Stimulated activated CD4-positive, alpha-beta T cell treated with anti-CD3 and anti-CD28 coated beads, Interleukin-2, amount 100 ng/mL, for 4 hours (primary cell): ENCODE data around the gene C1QL3.

Source experiments
- DNase-seq: peaks from one replicate; pipeline ENCODE4 v3.0.0-alpha.2; 2020; ENCODE audit warnings: low read depth

The C1QL3 gene

DNA sequence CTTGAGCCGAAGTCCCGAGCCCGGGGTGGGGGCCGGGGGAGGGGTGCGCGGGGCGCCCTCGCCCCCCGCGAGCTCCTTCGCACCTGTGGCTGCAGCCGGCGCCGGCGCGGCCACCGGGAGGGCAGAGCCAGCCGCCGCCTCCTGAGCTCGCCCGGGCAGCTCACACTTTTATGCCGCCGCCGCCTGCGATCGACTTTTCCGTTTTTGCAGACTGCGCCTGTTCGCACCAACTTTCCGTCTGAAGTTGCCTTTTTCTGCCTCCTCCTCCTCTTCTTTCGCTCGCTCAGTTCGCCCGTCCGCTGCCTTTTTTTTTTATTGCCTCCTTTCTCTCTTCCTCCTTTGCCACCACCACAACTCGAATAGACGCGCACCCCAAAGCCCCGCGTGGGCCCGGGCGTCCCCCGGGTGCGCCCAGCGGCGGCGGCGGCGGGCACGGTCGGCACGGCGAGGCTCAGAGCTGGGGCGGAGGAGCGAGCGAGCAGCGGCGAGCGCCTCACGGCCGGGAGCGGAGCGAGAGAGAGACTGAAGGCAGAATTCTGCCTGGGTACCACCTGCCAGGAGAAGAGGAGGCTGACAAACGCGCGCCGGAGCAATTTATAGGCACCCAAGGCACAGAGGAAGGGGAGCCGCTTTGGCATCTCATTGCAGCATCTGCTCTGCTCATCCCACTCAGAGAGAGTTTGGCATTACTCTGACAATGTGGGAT lies at the start of gene C1QL3:
Gene C1QL3, minus strand, starts transcription at position 569 of the 706 bp plus-strand sequence. CDS start 814 bp downstream, outside the sequence.
- no peak for DNase-seq

DNA sequence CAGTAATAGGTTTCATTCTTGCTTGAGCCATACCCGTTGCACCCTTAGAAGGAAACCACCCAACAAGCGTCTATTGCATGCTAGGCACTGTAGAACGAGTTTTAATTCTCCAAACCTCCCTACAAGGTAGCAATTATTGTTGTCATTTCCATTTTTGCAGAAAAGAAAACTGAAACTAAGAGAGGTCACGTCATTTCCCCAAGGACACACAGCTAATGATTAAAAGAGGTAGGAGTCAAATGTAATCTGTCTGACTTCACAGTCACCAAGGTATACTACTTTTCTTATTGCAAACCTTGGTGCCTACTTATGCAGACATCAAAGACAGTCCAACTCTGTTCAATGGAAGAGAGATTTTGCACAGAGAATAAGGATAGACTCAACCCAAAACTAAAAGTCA lies 49.1 kb upstream of the C1QL3 start:
- DNase-seq: no peak

DNA sequence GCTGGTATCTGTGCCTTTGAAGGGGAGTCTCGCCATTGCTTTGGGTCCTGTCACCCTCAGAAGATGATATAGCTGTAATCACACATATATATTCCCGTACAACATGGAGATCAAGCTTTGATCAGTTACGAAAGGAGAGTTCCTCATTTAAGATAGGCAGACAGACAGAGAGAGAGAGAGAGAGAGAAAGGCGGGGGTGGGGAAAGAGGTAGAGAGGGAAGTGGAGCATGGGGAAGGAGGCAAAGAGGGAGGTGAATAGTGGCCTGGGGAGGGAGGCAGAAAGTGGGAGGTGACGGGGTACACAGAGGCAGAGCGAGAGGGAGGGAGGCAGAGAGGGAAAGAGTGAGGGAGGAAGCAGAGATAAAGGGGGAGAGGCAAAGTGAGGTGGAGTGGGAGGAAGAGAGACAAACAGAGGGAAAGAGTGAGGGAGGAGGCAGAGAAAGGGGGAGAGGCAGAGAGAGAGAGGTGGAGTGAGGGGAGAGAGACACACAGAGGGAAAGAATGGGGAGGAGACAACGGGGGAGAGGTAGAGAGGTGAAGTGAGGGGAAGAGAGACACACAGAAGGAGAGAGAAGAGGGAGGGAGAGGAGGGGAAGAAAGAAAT lies 44.6 kb upstream of the C1QL3 start:
- DNase-seq: no peak

DNA sequence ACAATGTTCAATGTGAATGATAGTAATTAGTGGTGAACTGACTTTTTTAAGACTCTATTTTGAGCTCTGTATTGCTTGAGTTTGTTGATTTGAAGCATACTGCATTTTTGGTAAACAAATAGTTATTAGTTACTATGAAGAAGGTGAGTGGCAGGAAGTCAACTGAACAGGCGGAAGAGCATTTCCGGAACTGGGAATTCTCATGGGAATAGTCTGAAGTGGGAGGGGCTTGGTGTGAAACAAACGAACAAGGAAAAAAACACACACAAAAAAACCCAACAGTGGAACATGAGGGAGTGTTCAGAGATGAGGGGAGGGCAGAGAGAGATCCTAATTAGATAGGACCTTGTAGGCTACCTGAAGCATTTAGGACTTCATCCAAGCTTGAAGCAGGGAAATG lies 43.9 kb upstream of the C1QL3 start:
- no peak for DNase-seq

DNA sequence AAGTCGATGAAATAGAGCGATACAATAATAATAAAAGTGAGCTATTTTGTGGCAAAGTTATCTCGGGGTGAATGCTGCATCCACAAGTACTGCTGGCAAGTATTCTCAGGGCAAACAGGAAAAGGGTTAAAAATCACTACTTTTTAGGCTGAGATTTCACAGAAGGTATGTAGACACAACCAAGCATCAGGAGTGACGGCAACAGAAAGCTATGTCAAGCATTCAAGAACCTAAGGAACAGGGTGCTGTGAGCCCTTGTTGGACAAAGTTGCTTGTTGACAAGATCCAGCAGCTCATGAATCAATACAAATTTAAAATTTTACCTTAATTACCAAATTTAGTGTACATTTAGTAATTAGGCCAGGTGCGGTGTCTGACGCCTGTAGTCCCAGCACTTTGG lies 41.2 kb upstream of the C1QL3 start:
- DNase-seq: no peak

DNA sequence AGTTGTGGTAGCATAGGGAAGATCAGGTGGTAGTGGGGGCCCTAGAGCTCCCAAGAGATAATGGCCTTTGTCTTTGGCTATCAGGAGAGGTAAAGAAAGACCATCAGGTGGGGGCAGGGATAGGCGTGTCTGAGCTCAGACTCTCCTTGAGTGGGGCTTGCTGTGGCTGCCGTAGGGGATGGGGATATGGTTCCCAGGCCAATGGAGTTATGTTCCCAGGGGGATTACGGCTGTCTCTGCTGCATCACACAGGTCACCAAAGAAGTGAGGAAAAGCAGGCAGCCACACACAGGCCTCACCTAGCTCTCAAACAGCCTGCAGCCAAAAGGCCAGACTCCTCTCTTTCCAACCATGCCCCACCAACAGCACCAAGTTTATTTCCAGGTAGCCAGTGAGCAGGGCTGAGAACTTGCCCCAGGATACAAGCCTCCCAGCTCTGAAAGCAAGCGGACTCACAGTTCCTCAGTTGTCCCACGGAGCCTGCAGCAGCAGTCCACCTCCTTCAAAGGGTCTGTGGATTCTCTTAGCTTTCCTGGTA lies 37.6 kb upstream of the C1QL3 start:
- DNase-seq: no peak

DNA sequence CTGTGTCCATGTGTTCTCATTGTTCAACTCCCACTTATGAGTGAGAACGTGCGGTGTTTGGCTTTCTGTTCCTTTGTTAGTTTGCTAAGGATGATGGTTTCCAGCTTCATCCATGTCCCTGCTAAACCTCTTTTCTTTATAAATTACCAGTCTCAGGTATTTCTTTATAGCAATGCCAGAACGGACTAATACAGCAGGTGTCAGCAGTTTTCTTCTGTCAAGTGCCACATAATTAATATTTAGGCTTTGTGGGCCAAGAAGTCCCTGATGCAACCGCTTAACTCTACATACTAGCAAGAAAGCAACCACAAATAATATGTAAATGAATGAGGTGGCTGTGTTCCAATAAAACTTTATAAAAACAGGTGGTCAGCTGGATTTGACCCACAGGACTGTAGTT lies 26.3 kb upstream of the C1QL3 start:
- no peak for DNase-seq

DNA sequence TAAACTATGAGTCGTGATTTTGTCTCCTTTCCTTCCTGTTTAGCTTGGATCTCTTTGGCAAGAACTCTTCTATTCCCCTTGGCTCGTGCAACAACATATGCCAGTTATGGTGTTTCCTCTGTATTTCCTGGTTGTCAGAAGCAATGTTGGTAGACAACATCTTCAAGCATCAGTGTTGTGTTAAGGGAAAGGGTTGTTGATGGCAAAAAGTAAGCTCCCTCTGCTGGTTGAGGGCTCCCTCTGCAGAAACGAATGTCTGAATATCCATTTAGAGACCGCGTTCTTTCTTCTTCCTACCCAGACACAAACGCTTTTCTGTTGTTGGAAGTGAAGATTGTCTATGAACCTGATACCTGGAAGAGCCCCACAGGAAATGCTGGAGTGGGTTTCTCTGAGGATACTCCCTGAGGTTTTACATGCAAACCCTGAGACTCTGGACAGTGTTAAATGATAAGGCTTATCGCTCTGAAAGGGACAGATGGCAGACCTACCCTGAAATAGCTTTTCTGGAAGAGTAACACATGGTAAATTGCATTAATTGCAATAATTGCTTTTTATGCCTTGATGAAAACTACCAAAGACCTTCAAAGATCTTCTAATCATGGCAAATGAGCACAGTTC lies 23.5 kb upstream of the C1QL3 start:
- DNase-seq: no peak

DNA sequence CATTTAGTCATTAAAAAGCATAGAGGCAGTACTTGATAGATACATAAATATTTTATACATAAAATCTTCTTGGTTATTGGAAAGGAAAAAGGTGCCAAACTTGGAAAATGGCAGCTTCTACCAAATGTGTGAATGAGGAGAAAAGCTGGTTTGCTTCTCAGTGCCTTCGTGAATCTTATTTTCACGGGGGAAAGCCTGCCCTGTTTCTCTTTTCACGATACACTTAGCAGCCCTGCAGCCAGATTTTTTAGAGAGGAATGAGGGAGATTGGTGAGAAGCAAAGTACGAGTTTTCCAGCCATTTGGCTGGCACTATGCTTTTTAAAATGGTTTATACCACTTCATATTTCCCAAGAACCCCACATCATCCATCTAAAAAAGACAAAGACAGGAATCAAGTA lies 22.9 kb upstream of the C1QL3 start:
- no peak for DNase-seq

DNA sequence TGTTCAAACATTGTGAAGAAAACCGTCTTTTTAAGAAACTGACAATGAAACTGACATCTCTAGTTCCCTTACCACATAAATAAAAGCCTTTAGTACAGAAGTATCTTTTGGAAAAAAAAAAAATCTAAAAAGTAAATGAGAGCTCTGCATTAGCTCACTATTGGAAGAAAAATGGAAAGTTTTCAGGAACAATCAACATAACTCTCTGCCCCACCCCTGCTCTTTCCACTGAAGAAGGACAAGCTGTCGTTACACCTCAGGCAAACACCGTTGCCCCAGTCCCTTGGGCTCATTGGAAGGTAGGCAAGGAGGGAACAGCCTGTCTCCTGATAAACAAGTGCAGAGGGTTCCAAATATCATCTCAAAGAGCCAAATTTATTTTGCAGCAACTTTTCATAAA lies 22.4 kb upstream of the C1QL3 start:
- no peak for DNase-seq

DNA sequence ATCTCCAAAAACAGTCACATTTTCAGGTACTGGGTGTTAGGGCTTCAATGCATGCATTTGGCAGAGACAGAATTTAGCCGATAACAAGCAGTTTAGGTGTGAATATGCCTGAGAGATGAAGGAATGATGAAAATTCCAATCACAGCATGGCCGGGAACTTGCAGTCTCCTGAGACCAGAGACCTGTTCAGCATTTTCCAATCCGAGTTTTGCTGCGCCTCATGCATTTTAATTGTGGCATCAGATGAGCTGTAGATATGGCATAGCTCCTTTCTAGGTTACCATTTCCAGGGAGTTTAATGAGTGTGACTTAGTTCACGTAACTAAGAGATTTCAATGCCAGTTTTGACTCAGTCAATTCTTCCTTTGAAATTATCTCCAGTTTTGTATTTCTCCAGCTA lies 14.5 kb upstream of the C1QL3 start:
- no peak for DNase-seq

DNA sequence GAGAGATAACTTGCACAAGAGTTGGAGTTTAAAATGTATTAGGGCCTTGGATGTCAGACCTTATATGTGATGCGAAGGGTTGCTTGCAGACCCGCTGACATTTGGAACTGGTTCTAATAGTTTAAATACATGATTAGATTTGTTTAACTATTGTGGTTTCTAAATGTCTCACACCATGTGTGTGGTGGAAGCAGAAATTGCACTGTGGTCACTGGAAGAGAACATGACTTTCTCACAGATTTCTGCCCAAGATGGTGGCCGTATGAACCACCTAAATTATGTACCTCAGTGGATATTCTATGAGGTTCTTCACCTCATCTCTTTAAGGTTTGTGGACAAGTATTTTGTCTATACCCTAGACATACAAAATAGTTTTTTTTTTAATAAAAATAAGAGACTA lies 8.2 kb upstream of the C1QL3 start:
- DNase-seq: no peak

DNA sequence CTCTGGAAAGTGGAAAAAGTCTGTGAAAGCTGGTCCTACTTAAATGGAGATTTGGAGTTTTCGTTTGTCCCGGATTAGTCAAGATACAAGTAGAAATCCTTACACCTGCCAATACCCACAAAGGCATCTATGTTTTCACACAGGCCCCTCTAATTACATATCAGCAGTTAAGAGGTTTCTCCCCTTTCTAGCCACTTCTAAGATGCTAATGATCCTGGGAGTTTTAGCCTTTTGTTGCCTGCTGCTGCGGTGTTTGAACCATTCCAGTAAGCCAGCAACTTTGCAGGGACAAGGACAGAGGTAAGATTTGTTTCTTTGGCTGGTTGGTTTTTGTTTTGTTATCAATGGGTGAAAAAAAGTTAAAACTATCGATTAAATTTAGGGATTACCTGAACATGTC lies 5.8 kb upstream of the C1QL3 start:
- no peak for DNase-seq

DNA sequence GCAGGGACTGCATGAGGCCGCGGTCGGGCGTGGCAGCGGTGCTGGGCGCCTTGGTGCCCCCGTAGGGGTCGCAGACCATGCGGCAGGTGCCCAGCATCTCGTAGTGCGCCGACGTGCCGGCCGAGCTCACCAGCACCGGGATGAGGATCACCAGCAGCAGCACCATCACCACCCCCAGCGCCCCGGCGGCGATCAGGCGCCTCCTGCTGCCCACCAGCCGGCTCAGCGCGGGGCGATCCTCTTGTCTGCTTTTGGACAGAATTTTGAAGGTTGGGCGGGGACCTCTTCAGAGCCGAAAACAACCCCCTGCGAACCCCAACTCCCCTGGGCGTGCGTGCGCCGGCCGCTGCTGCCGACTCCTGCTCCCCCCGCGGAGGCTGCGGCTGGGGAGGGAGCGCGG lies 779 bp downstream of the C1QL3 start:
- no peak for DNase-seq

DNA sequence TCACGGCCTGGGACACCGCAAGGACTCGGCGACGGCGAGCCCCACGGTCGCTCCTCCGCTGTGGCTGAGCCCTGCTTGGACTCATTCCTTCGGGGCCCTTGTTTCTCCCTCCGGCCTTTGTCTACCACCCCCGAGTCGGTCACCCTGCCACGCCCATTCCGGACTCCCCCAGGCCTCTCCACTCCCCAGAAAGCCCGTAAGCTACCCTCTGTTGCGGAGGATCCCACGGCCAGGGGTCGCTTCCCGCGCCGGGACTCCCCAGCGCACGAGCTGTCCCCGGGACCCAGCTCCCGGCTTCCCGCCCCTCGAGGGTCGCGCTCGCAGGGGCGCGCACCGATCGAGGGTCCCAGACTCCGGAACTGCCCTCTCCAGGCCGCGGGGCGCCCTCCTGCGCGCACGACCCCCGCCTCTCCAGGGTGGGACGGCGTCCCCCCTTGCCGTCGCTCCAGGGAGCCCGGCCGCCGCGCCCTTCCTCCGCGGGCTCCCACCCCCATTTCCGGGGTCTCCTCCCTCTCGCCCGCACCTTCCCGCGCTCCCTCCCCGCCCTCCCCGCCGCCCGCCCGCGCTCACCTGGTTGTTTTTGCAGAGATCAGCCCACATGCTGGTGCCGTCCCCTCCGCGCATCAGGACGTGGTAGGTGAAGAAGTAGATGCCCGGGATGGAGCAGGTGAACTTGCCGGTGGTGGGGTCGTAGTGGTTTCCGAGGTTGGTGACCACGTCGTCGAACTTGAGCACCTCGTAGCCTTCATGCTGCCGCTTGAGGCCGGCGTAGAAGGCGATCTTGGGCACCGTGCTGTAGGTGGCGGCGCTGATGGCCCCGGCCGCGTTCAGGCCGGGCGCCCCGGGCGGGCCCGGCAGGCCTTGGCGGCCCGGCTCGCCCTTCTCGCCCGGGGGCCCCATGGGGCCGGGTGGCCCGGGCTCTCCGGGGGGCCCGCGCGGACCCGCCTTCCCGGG lies 1.5 kb downstream of the C1QL3 start:
- DNase-seq: no peak

DNA sequence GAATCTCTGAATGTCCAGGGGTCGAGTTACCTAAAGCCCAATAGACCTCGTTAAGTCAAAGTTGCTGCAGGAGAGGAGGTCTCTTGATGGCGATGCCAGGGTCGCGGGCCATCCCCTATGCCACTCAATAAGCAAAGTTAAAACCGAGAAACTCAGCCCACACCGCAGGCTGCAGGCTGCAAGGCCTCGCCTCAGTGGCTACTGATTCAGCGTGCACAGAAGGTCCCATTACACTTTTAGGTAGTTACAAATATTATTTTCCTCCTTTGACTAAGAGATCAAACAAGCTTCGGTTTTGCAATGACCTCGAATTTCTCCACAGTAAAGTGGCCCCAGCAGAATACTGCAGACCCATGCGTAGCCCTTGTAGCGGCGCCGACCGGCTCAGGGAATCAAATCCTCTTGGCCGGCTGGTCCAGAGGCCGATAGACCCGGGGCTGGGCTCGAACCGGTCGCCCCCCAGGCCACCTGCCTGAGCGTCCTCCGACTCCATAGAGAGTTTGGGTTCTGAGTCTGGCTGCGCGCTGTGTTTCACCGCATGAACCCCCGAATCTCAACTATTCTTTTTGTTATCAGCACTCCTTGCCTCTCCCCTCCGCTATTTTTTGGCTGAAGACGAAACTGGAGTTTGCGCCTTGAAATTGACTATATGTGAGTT lies 2.3 kb downstream of the C1QL3 start:
- DNase-seq: no peak

DNA sequence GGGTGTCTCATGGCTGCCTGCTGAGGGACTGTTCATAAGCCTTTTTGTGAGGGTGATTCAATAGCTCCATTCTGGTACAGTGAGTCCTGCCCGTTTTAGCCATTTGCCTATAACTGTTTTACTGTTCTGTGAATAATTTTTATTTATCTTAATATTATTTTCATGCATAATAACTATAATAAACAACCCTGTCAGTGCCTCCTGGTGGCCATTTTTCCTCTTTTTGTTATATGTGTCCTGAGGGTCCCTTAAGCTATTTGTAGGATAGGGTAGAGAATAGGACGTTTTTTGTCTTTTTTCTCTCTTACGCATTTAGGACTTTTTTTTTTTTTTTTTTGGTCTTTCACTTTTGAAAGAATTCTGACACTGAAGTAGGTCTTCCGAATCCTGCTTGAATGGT lies 2.9 kb downstream of the C1QL3 start:
- DNase-seq: no peak

DNA sequence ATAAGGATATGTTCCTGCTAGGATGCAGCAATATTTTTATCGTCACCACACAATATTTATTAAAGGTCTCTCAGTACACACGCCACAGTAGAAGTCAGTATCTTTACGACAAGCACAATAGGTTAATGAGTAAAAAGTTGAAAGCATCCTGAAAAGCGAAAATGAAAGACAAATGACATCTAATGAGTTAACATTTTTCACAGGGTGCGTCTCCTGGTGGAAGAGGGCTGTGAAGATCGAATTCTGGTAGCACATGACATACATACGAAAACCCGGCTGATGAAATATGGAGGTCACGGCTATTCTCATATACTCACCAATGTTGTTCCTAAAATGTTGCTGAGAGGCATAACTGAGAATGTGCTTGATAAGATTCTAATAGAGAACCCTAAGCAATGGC lies 10.8 kb downstream of the C1QL3 start:
- no peak for DNase-seq

DNA sequence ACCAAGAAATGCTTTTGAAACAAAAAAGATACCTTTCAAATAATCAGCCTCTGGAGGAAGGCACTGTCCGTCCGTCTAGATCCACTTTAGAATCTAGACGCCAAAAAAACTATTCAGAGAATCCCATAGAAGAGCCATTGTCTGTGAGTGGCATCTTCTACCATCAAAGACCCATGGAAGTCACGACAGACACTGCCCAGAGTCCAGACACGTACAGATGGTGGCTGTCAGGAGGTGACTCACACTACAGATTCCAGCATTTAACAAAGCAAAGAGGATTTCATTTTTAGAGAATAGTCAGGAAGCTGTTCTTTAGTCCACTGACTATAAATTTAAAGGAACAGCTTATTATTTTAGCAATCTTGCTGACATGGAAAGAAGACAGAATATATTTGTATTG lies 11.7 kb downstream of the C1QL3 start:
- no peak for DNase-seq

DNA sequence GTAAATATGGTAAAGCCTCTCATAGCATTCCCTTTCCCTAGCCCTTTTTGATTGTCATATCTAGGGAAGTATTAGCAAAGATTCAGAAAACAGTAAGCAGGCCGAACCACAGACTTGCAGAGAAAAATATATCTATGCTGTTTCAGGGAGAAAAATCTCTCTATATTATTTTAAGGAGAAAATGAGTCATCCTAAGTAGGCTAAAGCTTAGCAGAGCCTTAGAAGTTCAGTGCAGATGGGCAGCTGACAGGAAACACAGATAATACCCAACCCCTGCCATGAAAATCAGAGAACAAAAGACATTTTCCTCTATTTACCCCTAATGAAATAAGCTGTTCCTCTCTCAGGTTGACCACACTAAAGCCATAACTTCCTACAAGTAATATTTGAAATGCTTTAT lies 16.5 kb downstream of the C1QL3 start:
- DNase-seq: no peak

DNA sequence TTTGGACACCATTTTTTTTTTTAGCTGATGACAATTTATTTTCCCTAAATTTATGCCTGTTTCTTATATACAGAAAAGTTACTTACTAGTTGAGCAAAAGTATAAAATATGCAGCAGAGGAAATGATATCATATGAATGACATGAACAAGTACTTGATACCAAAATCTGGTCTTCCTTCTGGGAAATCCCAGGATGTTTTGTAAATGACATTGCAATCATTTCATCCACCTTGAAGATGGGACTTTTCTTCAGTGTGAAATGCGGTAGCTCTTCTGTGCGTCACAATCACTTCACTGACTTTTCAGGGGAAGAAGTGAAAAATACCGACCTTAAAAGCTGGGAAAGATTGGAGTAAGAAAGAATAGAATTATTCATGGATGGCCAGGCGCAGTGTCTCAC lies 23.8 kb downstream of the C1QL3 start:
- no peak for DNase-seq
